ENCODE measurements around the gene FCRLB.
A peak's percentile ranks its signal among the peaks of the same experiment; 100 is the strongest.
"Not testable (repeated sequence)": the region's sequence is repeated elsewhere in the genome, so short reads cannot be mapped to it uniquely, and the experiment has no call there.

The FCRLB gene

DNA sequence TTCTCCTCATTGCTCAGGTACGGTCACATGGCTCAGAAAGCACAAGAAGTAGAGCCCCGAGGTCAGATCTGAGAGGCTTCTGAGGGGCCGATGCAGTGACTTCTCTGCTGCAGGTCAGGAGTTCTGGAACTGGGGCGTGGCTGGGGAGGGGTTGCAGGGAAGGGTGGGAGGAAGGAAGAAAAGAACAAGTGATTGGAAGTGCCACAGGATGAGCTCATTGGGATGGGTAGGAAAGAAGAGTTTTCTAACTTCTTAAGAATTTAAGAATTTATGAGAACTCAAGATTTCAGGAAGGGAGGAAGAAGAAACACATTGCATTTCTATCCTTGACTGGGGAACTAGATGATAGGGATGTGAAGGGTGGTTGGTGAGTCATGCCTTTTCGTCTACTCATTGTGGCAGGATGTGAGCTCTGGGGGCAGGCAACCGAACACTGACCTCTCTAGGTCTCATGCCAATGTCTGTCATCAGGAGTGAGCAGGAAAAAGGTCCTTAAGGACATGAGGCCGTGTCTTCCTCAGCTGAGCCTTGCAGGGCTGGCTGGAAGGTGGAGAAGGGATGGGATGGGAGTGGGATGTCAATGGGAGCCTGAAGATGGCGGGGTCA, 497 bp downstream of the FCRLB start:
- no peak for DNase-seq

DNA sequence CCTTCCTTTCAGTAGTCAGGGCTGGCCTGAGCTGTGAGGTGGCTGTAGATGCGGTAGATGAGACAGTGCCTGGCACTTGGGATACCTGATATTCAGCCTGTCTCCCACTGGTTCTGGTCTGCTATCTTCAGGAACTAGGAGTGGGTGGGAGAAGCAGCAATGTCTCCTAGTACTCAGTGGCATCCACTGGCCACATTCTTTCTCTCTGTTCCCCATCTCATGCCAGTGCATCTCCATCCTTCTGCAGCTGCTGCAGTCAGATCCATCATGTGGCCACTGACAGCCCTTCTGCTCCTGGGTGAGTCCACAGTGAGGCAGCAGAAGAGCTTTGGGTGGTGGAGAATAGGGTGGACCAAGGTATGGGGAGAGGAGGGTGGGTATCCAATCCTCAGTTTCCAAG, 1.1 kb downstream of the FCRLB start:
- DNase-seq = no peak

GRCh38 chr1:161723459-161724141, 2.3 kb downstream of the FCRLB start:
- no peak for DNase-seq

- DNase-seq = not testable (repeated sequence)
Measured at GRCh38 chr1:161725258-161725907, 4.0 kb downstream of the FCRLB start.

DNA sequence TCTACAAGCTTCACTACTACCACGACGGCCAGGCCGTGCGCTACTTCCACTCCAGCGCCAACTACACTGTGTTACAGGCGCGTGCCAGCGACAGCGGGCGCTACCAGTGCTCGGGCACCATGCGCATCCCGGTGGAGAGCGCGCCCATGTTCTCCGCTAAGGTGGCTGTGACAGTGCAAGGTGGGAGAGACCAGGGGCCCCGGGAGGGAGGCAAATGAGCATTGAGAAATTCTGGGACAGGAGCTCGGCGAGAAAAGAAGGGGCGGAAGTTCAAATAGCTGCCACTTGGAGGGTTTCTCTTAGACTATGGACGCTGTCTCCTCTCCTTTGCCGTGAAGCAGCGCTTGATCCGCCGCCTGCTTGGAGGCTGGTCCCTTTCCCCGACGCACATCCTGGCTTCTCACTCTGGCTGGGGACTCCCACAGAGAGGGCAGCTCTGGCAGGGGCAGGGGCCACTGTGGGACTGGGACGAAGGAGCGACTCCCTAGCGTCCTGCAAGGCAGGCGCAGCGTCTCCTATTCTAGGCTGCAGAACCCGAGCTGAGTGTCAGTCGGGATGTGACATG, 4.6 kb downstream of the FCRLB start:
- no peak for DNase-seq

DNA sequence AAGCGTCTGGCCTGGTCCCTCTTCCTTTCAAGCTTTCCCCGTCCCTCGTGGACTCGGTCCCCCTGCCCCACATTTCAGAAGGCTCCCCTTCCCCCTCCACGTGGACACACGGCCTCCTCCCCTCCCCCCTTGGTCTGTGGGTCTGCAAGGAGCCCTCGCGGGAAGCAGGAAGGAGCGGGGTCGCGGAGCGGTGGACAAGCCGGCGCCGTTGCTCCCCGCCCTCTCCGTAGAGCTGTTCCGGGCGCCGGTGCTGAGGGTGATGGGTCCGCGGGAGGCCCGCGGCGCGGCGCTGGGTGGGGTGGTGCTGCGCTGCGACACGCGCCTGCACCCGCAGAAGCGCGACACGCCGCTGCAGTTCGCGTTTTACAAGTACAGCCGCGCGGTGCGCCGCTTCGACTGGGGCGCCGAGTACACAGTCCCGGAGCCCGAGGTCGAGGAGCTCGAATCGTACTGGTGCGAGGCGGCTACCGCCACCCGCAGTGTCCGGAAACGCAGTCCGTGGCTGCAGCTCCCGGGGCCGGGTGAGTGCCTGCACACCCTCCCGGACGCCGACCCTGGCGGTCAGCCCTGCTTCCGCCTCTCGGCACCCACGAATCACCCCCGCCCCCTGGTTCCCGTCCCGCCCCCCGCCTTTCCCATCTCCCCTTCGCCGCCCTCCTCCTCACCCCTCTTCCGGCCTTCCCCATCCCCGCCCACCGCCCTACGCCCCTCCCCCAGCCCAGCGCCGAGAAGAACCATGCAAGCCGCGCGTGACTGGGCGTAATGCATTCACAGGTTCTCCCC, 5.3 kb downstream of the FCRLB start:
- peak; percentile 18 for DNase-seq

DNA sequence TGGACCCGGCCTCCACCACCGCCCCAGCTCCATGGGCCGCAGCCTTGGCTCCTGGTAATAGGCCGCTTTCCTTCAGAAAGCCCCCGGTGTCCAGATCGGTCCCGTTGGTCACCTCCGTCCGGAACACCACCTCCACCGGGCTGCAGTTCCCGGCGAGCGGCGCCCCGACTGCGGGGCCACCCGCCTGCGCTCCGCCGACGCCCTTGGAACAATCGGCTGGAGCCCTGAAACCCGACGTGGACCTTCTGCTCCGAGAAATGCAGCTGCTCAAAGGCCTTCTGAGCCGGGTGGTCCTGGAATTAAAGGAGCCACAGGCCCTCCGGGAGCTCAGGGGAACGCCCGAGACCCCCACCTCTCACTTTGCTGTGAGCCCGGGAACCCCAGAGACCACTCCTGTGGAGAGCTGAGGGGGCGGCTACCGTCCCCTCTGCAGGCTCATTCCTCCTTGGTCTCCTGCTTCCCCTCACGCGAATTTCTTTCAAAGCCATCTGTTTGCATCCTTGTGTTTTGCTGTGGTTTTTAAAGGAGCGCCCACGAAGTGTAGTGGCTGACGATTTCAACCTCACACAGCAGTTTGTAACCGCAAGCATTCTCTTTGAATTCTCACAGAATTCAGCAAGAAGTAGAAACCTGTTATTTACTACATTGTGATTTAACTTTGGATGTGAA, 6.0 kb downstream of the FCRLB start:
- DNase-seq = no peak

- no peak for DNase-seq
Measured at GRCh38 chr1:161728376-161729226, 7.3 kb downstream of the FCRLB start.

DNA sequence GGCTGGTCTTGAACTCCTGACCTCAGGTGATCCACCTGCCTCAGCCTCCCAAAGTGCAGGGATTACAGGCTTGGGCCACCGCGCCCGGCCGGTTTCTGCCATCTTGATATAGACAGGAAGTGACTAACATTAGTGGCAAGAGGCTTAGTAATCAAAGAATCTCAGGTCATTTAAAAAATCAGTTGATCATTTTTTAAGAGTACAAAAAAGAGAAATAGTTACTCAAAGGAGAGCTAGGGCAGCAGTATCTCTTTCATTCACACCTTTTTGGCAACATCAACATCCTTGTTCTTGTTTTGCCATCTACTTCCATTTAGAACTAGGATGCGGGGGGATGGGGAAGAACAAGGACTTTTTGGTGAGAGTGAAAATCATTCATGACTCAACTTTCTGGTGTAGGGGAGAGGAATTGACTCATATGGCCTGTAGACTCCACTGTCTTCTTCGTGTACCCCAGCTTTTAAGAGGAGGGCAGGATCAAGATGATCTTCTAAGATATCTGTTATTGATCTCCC, 8.8 kb downstream of the FCRLB start:
- no peak for DNase-seq

DNA sequence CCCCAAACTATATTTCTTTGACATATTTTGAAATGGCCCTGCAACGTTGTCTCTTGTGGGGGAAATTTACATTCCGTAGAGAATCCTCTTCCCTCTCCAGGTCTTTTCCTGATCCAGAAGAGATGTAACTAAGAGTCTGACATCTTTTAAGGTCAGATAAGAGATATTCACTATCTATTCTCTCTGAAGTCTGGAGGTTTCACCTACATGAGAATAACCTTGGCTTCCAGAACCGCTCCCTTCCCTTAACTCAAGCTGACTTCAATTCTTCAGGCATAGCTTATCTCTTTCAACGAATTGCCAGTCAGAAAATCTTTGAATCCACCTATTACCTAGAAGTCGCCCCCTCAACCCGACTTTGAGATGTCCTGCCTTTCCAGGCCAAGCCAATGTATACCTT, 9.9 kb downstream of the FCRLB start:
- no peak for DNase-seq

DNA sequence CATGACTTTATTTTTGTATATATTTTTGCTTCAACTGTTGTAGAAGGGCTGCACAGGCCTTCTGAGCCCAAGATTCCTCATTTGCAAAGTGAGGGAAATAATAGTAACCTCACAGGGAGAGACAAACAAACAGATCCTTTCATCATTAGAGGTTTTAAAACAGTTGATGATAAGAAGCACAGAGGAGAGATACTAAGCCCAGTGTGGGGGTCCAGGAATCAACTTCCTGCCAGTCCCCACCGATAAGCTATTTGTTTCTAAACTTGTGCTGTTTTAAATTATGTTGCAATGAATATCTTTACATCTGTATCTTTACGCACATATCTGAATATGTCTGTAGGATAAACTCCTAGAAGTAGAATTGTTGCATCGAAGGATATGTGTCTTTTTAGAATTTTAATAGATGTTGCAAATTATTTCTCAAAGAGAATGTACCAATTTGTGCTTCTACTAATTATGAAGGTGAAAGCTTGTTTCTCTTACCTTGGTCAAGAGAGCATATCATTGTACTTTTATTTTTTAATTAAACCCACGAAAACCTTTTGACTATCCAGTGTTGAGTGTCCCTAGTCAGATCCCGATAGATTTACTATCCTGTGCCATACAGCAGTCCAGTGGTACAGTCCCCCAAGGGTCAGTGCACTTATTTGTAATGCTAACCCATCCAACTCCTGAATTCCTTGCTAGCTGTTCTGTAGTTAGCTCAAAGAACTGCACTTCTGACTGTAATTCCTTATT, 10.8 kb downstream of the FCRLB start:
- DNase-seq = no peak

- no peak for DNase-seq
Measured at GRCh38 chr1:161733526-161733925, 12.2 kb downstream of the FCRLB start.

GRCh38 chr1:161735837-161736236, 14.5 kb downstream of the FCRLB start:
- DNase-seq = no peak

GRCh38 chr1:161736335-161736969, 15.1 kb downstream of the FCRLB start:
- DNase-seq = no peak

DNA sequence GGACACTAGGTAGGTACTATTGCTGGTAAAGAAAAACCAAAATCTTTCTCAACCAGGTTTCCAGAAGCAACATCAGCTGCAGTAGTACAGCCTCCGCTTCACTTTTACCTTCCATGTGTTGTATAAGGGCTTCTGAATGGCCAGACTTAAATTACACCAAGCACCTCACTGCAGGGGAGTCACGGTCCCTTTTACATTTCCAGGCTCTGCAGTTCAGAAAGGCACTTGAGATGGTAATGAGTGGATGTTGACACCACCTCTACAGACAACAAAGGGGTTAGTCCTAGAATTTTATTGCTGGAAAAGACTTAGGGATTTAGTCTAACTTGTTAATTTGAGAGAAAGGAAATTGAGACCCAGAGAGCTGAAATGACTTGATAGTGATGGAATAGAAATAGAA, 16.3 kb downstream of the FCRLB start:
- DNase-seq = no peak

DNA sequence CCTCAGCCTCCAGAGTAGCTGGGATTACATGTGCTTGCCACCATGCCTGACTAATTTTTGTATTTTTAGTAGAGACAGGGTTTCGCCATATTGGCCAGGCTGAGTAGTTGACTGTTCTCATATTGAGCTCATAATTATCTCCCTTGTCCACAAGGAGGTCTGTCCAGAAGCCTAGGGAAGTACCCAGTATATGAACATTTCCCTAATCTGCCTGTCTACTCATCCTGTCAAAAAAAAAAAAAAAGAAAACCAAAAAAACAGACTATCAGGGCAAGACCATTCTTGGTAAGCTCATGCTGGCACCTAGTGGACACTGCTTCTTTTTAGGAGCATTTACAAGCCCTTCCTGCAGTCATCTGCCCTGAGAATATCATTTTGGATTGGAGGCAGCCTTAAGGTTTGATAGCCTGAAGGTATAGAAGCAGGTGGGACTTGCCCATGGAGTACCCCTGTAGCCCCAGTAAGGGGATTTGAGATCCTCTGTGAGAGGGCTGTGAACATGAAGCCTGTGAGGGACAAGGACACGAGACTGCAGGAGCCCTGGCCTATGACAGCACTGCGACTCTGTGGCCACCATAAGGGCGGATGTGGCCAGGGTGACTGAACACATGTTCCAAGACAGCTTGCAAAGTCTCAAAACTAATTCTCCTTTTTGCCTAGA, 17.4 kb downstream of the FCRLB start:
- no peak for DNase-seq

DNA sequence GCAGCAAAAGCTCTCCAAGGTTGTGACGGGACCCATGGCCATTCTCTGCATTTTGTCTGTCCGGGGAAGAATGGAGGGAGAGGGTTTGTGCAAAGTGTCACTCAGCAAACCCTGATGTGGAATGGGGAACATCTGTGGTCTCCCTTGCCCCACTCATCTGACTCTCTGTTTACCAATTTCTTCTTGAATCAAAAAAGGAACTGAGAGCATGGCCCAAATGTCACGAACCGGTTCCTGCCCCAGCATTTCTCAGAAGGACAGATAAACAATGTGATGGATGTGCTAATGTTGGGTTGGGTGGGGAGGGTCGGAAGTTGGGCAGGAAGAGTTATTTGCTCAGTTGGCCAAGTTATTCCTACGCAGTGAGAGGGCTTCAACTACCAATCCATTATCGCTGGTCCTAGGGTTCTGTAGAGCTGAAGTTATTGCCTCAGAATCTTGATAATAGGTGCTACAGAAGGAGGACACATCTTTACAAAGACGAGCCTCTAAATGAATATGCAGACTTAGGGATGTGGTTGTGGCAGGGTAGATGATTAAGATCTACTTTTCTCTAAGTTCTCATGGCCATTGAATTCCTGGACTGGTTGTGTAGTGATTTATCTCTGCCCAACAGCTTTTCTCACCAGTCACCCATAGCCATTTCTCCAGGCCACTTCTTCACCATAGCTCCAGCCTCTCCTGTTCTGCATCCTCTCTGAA, 18.7 kb downstream of the FCRLB start:
- DNase-seq = no peak

DNA sequence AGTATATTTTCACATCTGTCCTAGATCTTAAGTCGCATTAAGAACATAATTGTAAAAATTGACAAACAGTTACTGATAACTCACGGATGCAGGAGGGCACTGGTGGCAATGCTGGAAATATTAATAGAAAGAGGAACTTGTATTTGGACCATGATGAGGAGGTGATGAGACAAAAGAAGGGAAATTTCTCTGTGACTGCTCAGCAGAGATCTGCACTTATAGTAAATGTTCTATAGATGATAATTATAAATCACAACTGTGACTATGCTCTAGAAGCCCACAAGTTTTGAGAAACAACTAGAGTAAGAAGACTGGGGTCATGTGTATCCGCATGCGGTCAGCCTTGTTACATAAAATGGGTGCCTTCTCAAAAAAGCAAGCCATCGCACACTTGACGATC, 19.6 kb downstream of the FCRLB start:
- no peak for DNase-seq

GRCh38 chr1:161743231-161743630, 21.9 kb downstream of the FCRLB start:
- DNase-seq = no peak
